Ectodermal cell (in vitro differentiated cells): ENCODE data around the gene PCBP3.

ENCODE experiments used
- H3K27ac ChIP-seq: 2 replicates; pipeline ENCODE4 v1.7.0; 2013; ENCODE audit warnings: mild to moderate bottlenecking, low read depth, low read length; ENCODE audit not compliant: insufficient read depth, poor library complexity, severe bottlenecking
- H3K27me3 ChIP-seq: 2 replicates; pipeline ENCODE4 v1.7.0; 2013; ENCODE audit warnings: mild to moderate bottlenecking, low read length; ENCODE audit not compliant: insufficient read depth, control insufficient read depth, poor library complexity, severe bottlenecking
- H3K36me3 ChIP-seq: one replicate; pipeline ENCODE4 v1.7.0; 2013; ENCODE audit warnings: low read length; ENCODE audit not compliant: control insufficient read depth, insufficient read depth
- H3K4me1 ChIP-seq: one replicate; pipeline ENCODE4 v1.7.0; 2013; ENCODE audit warnings: low read length; ENCODE audit not compliant: control insufficient read depth, insufficient read depth
- H3K4me3 ChIP-seq: 2 replicates; pipeline ENCODE4 v1.7.0; 2013; ENCODE audit warnings: low read depth, low read length, control low read depth; ENCODE audit not compliant: insufficient read depth
- H3K9me3 ChIP-seq: 2 replicates; pipeline ENCODE4 v1.7.0; 2013; ENCODE audit warnings: mild to moderate bottlenecking, low read length, moderate library complexity; ENCODE audit not compliant: control insufficient read depth
- WGBS, 2 experiments: methylation state at CpG; one replicate each; pipeline ENCODE4 v1.1.7; 2013; ENCODE audit warnings: missing lambda C conversion rate in 2 of 2; 5-methylcytosine and 5-hydroxymethylcytosine counted together

The PCBP3 gene

GRCh38 chr21:45979141-45979631, 335.7 kb downstream of the PCBP3 start:
- Histone ChIP-seq H3K4me3 (no peak overlapping the region), H3K4me1 (peaks cover 19% of the 10 kb centered on the region), H3K27me3 (peaks cover 70% of the 10 kb centered on the region), H3K36me3 (no peaks in the 10 kb centered on the region), H3K27ac (no peak overlapping the region), H3K9me3 (no peaks in the 10 kb centered on the region)
- WGBS, 2 experiments, result 66% methylated on average over 20 of the region's 20 CpGs

GRCh38 chr21:45979651-45980050, 336.1 kb downstream of the PCBP3 start:
- no peak overlapping the region for H3K27ac ChIP-seq

GRCh38 chr21:45980271-45980670, 336.7 kb downstream of the PCBP3 start:
- Histone ChIP-seq H3K36me3 (no peaks in the 10 kb centered on the region), H3K27ac (no peak overlapping the region)

More at GRCh38 chr21:45979651-45980050, 336.1 kb downstream of the PCBP3 start:
- 83 to 84% methylated on average over 7 of the region's 7 CpGs for WGBS, 2 experiments
- H3K4me3 ChIP-seq, result no peak overlapping the region
- peaks cover 65% of the 10 kb centered on the region for H3K27me3 ChIP-seq
- no peaks in the 10 kb centered on the region for H3K36me3 ChIP-seq
- H3K9me3 ChIP-seq, result no peaks in the 10 kb centered on the region
- peaks cover 14% of the 10 kb centered on the region for H3K4me1 ChIP-seq

GRCh38 chr21:45980697-45981096, 337.2 kb downstream of the PCBP3 start:
- H3K27me3 ChIP-seq, result peaks cover 55% of the 10 kb centered on the region
- no peaks in the 10 kb centered on the region for H3K9me3 ChIP-seq
- H3K36me3 ChIP-seq, result no peaks in the 10 kb centered on the region
- H3K4me1 ChIP-seq, result peaks cover 7% of the 10 kb centered on the region
- H3K4me3 ChIP-seq, result no peak overlapping the region
- H3K27ac ChIP-seq, result no peak overlapping the region

More at GRCh38 chr21:45980271-45980670, 336.7 kb downstream of the PCBP3 start:
- Histone ChIP-seq H3K27me3 (peaks cover 59% of the 10 kb centered on the region), H3K4me3 (no peak overlapping the region), H3K4me1 (peaks cover 8% of the 10 kb centered on the region), H3K9me3 (no peaks in the 10 kb centered on the region)
- 76 to 88% methylated on average over 2 of the region's 2 CpGs for WGBS, 2 experiments

- 2 to 3% methylated on average over 49 to 51 of the region's 63 CpGs for WGBS, 2 experiments
- Histone ChIP-seq H3K4me3 (peak within 1 kb of the TSS; percentile 40), H3K4me1 (peaks cover 7% of the 10 kb centered on the region), H3K9me3 (no peaks in the 10 kb centered on the region), H3K27me3 (peaks cover 47% of the 10 kb centered on the region), H3K27ac (no peak within 1 kb of the TSS), H3K36me3 (no peaks in the 10 kb centered on the region)
Measured at GRCh38 chr21:45981151-45982091, 337.9 kb downstream of the PCBP3 start, which contains the start of gene COL6A1. Gene COL6A1, plus strand, starts transcription at chr21:45981770. Its CDS starts 81 bp downstream, at chr21:45981851.

- WGBS, 2 experiments, result 4% methylated on average over 45 of the region's 45 CpGs
- Histone ChIP-seq H3K27ac (no peak overlapping the region), H3K36me3 (no peaks in the 10 kb centered on the region), H3K4me1 (peaks cover 7% of the 10 kb centered on the region), H3K27me3 (peaks cover 41% of the 10 kb centered on the region), H3K4me3 (peak overlapping the region; percentile 40), H3K9me3 (no peaks in the 10 kb centered on the region)
Measured at GRCh38 chr21:45982092-45982757, 338.7 kb downstream of the PCBP3 start.

- H3K36me3 ChIP-seq, result no peaks in the 10 kb centered on the region
- H3K9me3 ChIP-seq, result no peaks in the 10 kb centered on the region
- 48 to 49% methylated on average over 45 of the region's 45 CpGs for WGBS, 2 experiments
- H3K4me1 ChIP-seq, result peaks cover 7% of the 10 kb centered on the region
- H3K27me3 ChIP-seq, result peaks cover 41% of the 10 kb centered on the region
- H3K4me3 ChIP-seq, result peak overlapping the region; percentile 40
- no peak overlapping the region for H3K27ac ChIP-seq
Measured at GRCh38 chr21:45982758-45983648, 339.5 kb downstream of the PCBP3 start.

GRCh38 chr21:45983649-45983965, 340.1 kb downstream of the PCBP3 start:
- no peaks in the 10 kb centered on the region for H3K9me3 ChIP-seq
- H3K4me1 ChIP-seq, result peaks cover 7% of the 10 kb centered on the region
- H3K4me3 ChIP-seq, result no peak overlapping the region
- H3K27me3 ChIP-seq, result peaks cover 41% of the 10 kb centered on the region
- WGBS, 2 experiments, result 93 to 94% methylated on average over 13 of the region's 13 CpGs
- H3K36me3 ChIP-seq, result no peaks in the 10 kb centered on the region
- H3K27ac ChIP-seq, result no peak overlapping the region

GRCh38 chr21:45983981-45984551, 340.5 kb downstream of the PCBP3 start:
- H3K4me3 ChIP-seq, result no peak overlapping the region
- no peaks in the 10 kb centered on the region for H3K9me3 ChIP-seq
- WGBS, 2 experiments, result 95 to 96% methylated on average over 38 of the region's 38 CpGs
- peaks cover 40% of the 10 kb centered on the region for H3K27me3 ChIP-seq
- H3K36me3 ChIP-seq, result no peaks in the 10 kb centered on the region
- H3K27ac ChIP-seq, result no peak overlapping the region
- peaks cover 7% of the 10 kb centered on the region for H3K4me1 ChIP-seq
